EL (cell line): ENCODE results near the gene KRTAP5-7.
"Not testable (repeated sequence)": the region's sequence is repeated elsewhere in the genome, so short reads cannot be mapped to it uniquely, and the experiment has no call there.

Experiments used
- DNase-seq: peaks from one replicate; pipeline ENCODE4 v3.0.0-alpha.2; 2016

The KRTAP5-7 gene

GRCh38 chr11:71564430-71564829 lies 37.4 kb downstream of the KRTAP5-7 start:
- no peak for DNase-seq

GRCh38 chr11:71565263-71565662 lies 38.2 kb downstream of the KRTAP5-7 start, which contains the start of gene KRTAP5-10:
Gene KRTAP5-10, plus strand, starts transcription at chr11:71565563. Its CDS starts 25 bp downstream, at chr11:71565588.
- no peak for DNase-seq

DNA sequence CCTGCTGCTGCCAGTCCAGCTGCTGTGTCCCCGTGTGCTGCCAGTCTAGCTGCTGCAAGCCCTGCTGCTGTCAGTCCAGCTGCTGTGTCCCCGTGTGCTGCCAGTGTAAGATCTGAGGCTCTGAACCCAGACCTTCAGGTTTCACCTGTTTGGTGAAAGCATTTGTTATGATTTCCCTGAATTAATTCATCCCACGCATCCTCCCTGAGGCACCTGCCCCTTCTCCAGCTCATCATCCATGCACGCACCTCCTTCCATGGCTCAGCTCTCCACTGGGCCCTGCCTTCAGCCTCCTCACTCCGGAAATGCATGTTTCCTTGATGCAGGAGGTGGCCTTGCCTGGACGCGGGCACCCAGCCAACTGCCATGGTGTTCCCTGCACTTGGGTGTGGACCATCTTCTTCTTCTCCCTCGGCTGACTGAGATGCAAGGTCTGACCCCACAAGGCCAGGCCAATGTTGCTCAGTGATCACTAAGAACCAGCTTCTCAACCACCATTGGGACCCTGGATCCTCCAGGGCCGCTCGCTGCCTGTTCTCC lies 39.1 kb downstream of the KRTAP5-7 start:
- DNase-seq: no peak

DNA sequence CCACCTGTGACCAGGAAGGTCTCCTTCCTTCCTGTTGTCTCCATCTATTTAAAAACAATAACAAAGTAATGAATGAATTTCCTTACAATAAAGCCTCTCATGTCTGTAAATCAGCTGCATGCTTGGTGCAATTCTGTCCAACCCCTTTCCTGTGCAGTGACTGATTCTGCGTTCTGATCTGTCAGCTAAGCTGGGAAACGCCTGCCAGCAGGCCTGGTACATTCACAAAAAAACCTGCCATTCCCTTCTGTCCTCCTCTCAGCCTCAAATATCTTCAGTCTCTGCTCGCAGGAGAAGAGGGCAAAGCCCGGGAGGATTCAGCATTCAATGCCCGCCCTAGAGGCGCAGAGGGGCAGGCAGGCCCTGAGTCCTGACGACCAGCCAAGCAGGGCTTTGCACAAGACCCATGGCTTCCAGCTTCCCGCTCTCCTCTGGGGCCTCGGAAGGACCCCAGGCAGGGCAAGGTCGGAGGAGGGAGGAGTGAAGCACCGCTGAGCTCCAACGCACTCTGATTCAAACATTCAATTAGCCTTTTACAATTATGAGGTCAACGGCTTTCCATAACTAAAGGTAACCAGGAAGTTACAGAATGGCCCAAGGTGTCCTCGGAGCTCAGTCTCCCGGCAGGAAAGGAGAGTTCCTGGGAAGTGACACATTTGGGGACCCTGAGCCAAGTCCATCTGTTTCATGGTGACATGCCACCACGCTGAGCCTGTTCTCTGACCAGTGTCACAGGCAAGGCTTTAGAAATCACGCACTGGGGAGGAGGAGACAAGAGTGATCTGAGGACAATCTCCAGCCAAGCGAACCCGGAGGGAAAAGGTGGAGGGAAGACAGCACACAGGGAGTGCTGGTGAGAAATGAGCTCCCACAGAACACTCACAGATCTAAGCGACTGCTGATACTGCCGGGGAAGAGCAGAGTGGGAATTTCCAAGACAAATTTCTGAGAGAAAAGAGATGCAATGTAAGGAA lies 39.8 kb downstream of the KRTAP5-7 start:
- DNase-seq: not testable (repeated sequence)

DNA sequence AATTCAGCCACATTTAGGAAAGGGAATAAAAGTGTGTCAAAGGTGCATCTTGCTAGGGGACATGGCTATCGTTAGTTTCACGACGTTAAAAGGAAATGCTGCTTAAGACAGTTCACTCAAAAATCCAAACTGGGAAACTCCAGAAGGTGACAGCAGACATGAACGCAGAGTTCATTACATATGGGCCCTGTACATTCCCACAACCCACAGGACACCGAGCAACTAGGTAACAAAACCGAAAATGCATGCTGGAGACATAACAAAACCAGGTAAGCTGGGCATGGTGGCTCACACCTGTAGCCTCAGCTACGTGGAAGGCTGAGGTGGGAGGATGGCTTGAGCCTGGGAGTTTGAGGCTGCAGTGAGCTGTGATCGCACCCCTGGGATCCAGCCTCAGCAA lies 40.6 kb downstream of the KRTAP5-7 start:
- DNase-seq: not testable (repeated sequence)

DNA sequence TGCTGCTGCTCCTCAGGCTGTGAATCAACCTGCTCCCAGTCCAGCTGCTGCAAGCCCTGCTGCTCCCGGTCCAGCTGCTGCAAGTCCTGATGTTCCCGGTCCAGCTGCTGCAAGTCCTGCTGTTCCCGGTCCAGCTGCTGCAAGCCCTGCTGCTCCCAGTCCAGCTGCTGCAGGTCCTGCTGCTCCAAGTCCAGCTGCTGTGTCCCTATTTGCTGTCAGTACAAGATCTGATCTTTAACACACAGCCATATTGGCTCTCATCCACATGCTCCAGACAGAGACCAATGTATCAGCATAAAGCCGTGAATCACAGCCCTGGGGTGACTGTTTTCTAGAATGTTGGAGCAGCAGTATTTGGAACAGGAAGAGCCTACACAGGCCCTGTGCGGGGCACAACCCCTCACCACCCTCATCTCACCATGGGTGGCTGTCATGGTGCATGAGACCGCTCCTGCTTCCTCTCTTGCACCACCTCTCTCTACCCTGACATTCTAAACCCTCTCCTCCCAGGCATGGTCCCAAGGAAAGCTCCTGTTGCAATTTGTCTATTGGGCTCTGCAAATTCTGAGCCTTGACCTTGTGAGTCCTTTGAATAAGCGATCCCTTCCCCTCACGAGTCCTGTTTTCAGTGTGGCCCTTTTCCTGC lies 41.8 kb downstream of the KRTAP5-7 start:
- DNase-seq: no peak

DNA sequence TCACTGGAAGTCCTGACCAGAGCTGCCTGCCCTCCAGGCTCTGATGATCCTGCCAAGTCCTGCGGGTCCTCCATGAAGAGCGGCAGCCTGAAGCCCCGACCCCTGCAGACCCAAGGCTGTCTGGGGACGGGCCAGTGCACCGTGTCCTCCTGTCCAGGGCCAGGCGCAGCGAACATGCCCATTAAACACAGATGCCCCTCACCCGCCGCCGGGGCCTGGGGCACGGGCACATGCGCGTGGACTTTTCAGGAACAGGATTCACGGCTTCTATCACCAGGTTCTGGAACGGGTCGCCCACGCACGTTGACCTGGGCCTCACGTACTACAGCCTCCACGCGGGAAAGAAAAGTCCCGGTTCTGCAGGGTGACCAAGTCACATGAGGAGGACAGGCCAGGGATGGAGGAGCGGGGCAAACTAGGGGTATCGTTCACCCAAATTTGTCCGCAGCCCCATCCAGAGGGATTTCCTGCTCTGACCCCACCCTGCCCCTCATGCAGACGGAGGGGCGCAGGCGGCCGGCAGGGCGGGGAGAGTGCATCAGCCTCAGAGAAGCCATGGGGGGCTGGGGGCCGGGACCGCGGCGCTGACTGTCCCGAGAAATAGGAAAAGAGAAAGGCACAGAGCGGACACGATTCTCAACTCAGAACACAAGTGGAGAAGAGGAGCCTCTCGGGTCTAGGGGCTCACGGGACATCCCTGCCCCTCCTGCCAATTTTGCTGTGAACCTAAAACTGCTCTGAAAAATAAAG lies 44.2 kb downstream of the KRTAP5-7 start:
- DNase-seq: not testable (repeated sequence)

DNA sequence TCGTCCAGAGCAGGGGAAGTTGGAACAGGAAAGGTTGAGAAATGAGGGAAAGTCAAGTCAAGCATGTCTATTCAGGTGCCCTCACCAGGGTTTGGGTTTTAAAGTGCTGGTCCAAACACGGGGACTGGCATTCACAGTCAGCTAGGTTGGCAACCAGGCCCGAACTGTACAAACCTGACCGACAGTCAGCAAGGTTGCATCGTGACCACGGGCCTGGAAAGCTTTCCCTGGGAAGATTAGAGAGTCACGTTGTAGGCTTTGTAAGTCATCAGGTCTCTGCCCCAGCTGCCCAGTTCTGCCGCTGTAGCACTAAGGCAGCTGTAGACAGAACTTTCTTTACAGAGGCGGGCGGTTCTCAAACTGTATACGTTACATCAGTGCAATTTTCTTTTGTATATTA lies 45.7 kb downstream of the KRTAP5-7 start:
- no peak for DNase-seq

DNA sequence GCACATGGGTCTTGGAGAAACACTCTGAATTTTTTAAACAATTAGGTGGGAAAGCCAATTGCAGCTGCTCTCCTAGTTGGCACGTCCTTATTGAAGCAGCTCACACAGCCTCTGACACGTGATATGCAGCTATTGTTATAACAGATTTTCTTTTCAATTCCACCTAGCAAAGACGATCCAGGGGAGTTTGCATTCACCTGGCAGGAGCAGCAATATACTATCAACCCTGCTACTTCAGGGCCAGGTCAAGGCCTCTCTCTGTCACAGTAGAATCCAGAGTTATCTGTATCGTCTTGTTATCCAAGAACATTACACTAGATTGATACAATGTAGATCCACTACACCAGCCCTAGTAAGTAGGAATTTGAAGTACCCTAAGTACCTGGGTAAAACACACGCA lies 47.4 kb downstream of the KRTAP5-7 start:
- DNase-seq: no peak

DNA sequence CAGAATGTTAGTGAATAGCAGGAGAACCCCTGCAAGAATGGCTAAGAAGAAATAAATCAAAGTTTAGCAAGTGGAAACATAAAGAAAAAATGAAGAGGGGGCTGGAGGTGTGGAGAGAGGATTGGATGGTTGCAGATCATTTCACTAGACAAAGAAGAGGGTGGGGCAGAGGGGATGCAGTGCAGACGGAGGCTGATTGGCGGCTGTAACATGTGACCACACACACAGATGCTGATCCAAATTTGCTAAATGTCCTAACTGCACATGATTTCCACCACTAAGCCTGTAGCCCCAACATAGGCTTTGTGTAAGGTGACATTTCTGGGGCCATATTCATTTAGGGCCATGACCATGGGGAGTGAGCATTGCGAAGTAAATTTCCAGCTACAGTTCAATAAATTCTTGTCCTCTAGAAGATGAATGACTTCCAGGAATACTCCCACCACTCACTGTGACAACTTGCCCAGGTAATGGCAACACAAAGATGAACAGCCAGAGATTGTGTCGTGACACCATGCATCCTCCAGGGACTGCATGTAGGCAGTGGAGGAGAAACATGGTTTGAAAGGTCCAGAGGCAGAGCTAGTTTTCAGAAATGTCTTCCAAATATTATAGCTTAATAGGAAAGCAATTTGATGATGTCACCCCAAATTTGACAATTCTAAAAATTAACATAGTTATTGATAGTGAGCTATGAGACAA lies 48.8 kb downstream of the KRTAP5-7 start:
- DNase-seq: no peak

DNA sequence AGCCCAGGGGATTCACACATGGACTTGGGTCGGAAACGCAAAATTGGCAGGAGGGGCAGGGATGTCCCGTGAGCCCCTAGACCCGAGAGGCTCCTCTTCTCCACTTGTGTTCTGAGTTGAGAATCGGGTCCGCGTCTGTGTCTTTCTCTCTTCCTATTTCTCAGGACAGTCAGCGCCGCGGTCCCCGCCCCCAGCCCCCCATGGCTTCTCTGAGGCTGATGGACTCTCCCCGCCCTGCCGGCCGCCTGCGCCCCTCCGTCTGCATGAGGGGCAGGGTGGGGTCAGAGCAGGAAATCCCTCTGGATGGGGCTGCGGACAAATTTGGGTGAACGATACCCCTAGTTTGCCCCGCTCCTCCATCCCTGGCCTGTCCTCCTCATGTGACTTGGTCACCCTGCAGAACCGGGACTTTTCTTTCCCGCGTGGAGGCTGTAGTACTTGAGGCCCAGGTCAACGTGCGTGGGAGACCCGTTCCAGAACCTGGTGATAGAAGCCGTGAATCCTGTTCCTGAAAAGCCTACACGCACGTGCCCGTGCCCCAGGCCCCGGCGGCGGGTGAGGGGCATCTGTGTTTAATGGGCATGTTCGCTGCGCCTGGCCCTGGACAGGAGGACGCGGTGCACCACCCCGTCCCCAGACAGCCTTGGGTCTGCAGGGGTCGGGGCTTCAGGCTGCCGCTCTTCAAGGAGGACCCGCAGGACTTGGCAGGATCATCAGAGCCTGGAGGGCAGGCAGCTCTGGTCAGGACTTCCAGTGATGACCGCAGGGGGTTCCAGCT lies 49.8 kb downstream of the KRTAP5-7 start:
- not testable (repeated sequence) for DNase-seq

DNA sequence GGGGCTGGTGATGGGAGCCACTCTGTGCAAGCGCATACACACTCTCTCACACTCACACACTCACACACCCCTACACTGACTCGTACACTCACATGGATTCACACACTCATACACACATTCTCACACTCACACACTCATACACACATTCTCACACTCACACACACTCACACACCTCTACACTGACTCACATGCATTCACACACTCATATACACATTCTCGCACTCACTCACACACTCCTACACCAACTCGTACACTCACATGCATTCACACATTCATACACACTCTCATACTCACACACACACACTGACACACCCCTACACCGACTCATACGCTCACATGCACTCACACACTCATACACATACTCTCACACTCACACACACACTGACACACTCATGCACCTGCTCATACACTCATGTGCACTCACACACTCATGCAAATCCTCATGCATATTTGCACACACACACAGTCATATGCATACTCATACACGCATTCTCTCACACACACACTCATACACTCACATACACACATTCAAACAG lies 50.5 kb downstream of the KRTAP5-7 start:
- DNase-seq: no peak
